Breast epithelium (tissue), 4 donors: ENCODE measurements around the gene VMP1. TPM values are rescaled to one million over a fixed set of nuclear protein-coding genes. Genes with fewer than 3 reads are reported as not detected.

ENCODE experiments used
- DNase-seq, 2 donors: peaks; one replicate each; pipeline ENCODE4 v3.0.0-alpha.2; 2019; ENCODE audit warnings: low spot score in 2 of 2
- H3K27ac ChIP-seq, 2 donors: fragments of 200-600 bp; sonication (generic) in 1 of 2; one replicate each; pipeline ENCODE4 v1.5.1; 2016 to 2019; ENCODE audit warnings: mild to moderate bottlenecking in 1 of 2
- H3K27me3 ChIP-seq, 2 donors: fragments of 200-600 bp; sonication (generic) in 1 of 2; one replicate each; pipeline versions ENCODE4 v1.5.1 to v1.6.0; 2017 to 2019; ENCODE audit warnings: control low read depth in 1 of 2, mild to moderate bottlenecking in 1 of 2
- H3K36me3 ChIP-seq: fragments of 200-600 bp; one replicate; pipeline ENCODE4 v1.5.1; 2019
- H3K4me1 ChIP-seq, 2 donors: fragments of 200-600 bp; sonication (generic); one replicate each; pipeline ENCODE4 v1.5.1; 2016 to 2019; ENCODE audit warnings: control low read depth in 1 of 2
- H3K4me3 ChIP-seq, 3 donors: fragments of 200-600 bp; sonication (generic); 1 replicate in 2 of 3; 2 replicates in 1 of 3; pipeline ENCODE4 v1.5.1; 2016 to 2019; ENCODE audit warnings: mild to moderate bottlenecking in 3 of 3, moderate library complexity in 2 of 3
- H3K9me3 ChIP-seq, 2 donors: fragments of 200-600 bp; sonication (generic) in 1 of 2; one replicate each; pipeline ENCODE4 v1.5.1; 2016 to 2019; ENCODE audit warnings: control low read depth in 1 of 2
- POLR2A ChIP-seq: fragments of 450-650 bp; IDR thresholded peaks from one replicate; pipeline ENCODE4 v1.6.1; 2016; ENCODE audit warnings: antibody characterized with exemption, mild to moderate bottlenecking, moderate library complexity
- POLR2AphosphoS5 ChIP-seq, 3 donors: sonication (generic); formaldehyde crosslinking; IDR thresholded peaks; one replicate each; pipeline ENCODE4 v1.6.1; 2017; ENCODE audit warnings: antibody characterized with exemption in 3 of 3
- intact Hi-C: fragments of 100-400 bp; cut with DNase I; formaldehyde crosslinking; loops from one replicate; pipeline ENCODE4 v1.15.1; 2023; ENCODE audit warnings: low total_unique reads
- total RNA-seq, 3 donors: library from RNA; depleted of rRNA; stranded (reverse); fragments of >200 nt; gene quantifications; one replicate each; pipeline ENCODE4 v1.1.0, GENCODE V29; 2016
- TF ChIP-seq, protein P1 (sequence below), 3 donors: fragments of 450-650 bp; IDR thresholded peaks; one replicate each; pipeline ENCODE4 v1.5.1; 2016 to 2017; ENCODE audit warnings: antibody characterized with exemption in 3 of 3, mild to moderate bottlenecking in 3 of 3, moderate library complexity in 3 of 3

VMP1 gene
- total RNA-seq, 3 donors from 2014 or later, result 142 to 636 (median 489) TPM

DNA sequence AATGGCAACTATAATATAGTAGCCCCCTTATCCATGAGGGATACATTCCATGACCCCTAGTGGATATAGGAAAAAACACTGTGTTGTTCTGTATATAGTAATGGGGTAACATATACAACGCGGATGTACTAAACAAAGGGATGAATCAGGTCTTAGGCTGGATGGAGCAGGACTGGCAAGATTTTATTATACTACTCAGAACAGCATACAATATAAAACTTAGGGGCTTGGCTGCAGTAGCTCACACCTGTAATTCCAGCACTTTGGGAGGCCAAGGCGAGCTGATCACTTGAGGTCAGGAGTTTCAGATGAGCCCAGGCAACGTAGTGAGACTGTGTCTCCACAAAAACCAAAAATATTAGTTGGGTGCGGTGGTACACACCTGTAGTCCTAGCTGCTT is 26.8 kb downstream of the VMP1 start:
- Histone ChIP-seq H3K4me1 (no peaks in the 10 kb centered on the region), H3K27me3 (no peaks in the 10 kb centered on the region), H3K36me3 (no peaks in the 10 kb centered on the region), H3K4me3 (no peak overlapping the region), H3K27ac (no peak overlapping the region), H3K9me3 (no peaks in the 10 kb centered on the region)
- intact Hi-C loops, result no loop called here
- DNase-seq, result no peak
- TF ChIP-seq, protein P1, sequence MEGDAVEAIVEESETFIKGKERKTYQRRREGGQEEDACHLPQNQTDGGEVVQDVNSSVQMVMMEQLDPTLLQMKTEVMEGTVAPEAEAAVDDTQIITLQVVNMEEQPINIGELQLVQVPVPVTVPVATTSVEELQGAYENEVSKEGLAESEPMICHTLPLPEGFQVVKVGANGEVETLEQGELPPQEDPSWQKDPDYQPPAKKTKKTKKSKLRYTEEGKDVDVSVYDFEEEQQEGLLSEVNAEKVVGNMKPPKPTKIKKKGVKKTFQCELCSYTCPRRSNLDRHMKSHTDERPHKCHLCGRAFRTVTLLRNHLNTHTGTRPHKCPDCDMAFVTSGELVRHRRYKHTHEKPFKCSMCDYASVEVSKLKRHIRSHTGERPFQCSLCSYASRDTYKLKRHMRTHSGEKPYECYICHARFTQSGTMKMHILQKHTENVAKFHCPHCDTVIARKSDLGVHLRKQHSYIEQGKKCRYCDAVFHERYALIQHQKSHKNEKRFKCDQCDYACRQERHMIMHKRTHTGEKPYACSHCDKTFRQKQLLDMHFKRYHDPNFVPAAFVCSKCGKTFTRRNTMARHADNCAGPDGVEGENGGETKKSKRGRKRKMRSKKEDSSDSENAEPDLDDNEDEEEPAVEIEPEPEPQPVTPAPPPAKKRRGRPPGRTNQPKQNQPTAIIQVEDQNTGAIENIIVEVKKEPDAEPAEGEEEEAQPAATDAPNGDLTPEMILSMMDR (IDR thresholded peaks at IDR 0.05), result no peak
- TF ChIP-seq POLR2AphosphoS5 (IDR thresholded peaks at IDR 0.05) (no peak), POLR2A (no peak)

DNA sequence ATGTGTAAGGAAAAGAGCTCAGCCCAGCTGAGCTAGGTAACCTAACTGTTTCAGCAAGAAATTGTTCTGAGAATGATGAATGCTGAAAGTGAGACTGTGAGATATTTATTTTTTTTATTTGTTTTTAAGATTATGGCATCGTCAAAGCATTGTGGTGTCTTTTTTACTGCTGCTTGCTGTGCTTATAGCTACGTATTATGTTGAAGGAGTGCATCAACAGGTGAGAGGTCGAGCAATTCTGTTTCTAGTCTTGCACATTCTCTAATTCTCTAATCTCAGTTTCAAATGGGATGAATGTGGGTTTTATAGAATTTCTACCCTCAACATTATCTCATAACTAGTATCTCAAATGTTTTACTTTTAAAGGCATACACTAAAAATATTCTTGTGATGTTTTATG is 29.9 kb downstream of the VMP1 start:
- H3K4me1 ChIP-seq, result no peaks in the 10 kb centered on the region
- no peaks in the 10 kb centered on the region for H3K36me3 ChIP-seq
- H3K27me3 ChIP-seq, result no peaks in the 10 kb centered on the region
- TF ChIP-seq, protein P1 (IDR thresholded peaks at IDR 0.05), result no peak
- TF ChIP-seq POLR2A (no peak), POLR2AphosphoS5 (IDR thresholded peaks at IDR 0.05) (no peak)
- DNase-seq, result no peak
- no peaks in the 10 kb centered on the region for H3K9me3 ChIP-seq
- H3K4me3 ChIP-seq, result no peak overlapping the region
- no peak overlapping the region for H3K27ac ChIP-seq
- intact Hi-C loops, result no loop called here

DNA sequence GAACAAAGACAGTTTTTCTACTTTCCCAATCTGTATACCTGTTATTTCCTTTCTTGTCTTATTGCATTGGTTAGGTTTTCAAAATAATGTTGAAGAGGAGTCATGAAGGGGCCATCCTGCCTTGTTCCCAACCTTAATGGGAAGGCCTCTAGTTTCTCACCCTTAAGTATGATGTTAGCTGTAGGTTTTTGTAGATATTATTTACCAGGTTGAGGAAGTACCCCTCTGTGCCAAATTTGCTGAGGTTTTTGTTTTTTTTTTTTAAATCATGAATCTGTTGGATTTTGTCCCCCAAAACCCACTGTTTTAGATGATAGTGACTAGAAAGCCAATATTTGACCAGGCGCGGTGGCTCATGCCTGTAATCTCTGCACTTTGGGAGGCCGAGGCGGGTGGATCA is 36.4 kb downstream of the VMP1 start:
- TF ChIP-seq POLR2AphosphoS5 (IDR thresholded peaks at IDR 0.05) (no peak), POLR2A (no peak)
- TF ChIP-seq, protein P1 (IDR thresholded peaks at IDR 0.05), result no peak
- DNase-seq, result no peak
- Histone ChIP-seq H3K27me3 (no peaks in the 10 kb centered on the region), H3K27ac (no peak overlapping the region), H3K4me1 (no peaks in the 10 kb centered on the region), H3K9me3 (peaks cover 0 to 4% of the 10 kb centered on the region in 2 donors), H3K4me3 (no peak overlapping the region), H3K36me3 (no peaks in the 10 kb centered on the region)
- intact Hi-C loops, result no loop called here

DNA sequence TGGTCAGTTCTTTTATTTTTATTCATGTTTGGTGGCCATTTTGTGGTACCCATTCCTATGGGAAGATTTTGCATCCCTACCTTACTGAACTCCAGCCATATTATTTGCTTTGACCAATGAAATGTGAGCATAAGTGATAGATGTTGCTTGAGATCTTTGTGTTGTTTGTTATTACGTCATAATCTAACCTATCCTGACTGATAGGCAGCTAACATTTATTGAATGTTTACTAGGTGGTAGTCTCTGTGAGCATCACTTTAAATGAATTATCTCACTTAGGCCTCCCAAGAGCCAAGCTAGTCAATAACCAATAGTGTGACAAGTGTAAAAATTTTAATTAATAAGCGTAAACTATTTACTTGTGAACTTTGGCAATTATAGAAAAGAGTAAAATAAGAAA is 37.6 kb downstream of the VMP1 start:
- intact Hi-C loops, result no loop called here
- Histone ChIP-seq H3K9me3 (peaks cover 0 to 4% of the 10 kb centered on the region in 2 donors), H3K36me3 (no peaks in the 10 kb centered on the region), H3K27me3 (no peaks in the 10 kb centered on the region), H3K4me1 (no peaks in the 10 kb centered on the region), H3K4me3 (no peak overlapping the region), H3K27ac (no peak overlapping the region)
- TF ChIP-seq POLR2AphosphoS5 (IDR thresholded peaks at IDR 0.05), result no peak
- TF ChIP-seq, protein P1 (IDR thresholded peaks at IDR 0.05), result no peak
- DNase-seq, result no peak

DNA sequence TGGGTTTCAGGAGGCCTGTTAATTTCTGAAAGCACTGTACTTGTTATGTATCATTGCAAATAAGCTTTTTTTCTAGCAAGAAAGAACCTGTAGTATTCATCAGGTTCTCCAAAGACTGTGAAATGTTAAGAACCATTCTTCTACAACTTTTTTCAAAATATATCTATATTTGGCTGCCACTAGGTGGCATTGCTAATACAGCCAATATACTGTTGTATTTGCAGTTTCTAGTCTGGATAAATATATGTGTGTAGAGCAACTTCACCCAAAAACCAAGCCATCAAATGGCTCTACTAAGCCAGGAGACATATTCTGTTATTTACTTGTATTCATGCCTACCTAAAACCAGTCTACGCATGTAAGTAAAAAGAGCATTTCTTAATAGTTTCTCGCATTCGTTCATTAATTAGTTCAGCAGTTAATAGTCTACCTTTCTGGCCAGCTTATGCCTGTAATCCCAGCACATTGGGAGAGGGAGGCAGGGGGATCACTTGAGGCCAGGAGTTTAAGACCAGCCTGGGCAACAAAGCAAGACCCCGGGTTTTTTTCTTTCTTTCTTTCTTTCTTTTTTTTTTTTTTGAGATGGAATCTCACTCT is 39.5 kb downstream of the VMP1 start:
- Histone ChIP-seq H3K4me3 (no peak overlapping the region), H3K4me1 (no peaks in the 10 kb centered on the region), H3K9me3 (peaks cover 0 to 4% of the 10 kb centered on the region in 2 donors), H3K36me3 (no peaks in the 10 kb centered on the region), H3K27ac (no peak overlapping the region), H3K27me3 (no peaks in the 10 kb centered on the region)
- no peak for DNase-seq
- intact Hi-C loops, result no loop called here
- TF ChIP-seq, protein P1 (IDR thresholded peaks at IDR 0.05), result peak; percentile 41 to 56 (median 55)
- no peak for TF ChIP-seq POLR2AphosphoS5 (IDR thresholded peaks at IDR 0.05)
